Suppressor macrophage (primary cell): ENCODE measurements around the gene NRG3.

Experiments
- DNase-seq, 4 experiments: peaks; one replicate each; pipeline ENCODE4 v3.0.0-alpha.2; 2020 to 2022

Gene NRG3

DNA sequence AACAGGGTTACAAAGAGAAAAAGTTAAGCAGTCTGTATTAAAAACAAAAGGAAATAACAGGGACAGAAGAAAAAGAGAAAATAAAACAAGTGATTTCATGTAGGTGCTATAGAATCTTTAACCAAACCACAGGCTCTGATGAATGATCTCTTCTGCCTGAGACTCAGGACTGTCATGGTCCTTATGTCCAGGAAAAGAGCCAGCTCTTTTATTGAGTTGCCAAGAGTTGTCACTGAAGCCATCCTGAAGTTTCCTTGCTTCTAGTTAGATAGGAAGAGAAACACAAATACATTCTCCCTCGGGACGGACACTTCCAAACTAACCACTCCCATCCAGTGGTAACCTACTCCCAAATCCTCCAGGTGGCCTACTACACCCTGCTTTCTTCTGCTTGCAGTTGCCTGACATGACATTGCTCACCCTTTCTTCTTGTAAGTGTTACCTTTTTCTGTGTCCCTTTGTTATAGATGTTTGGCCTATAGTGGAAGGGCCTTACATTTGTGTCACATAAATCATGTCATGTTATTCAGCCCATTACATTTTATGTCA is 346.7 kb downstream of the NRG3 start:
- no peak for DNase-seq

DNA sequence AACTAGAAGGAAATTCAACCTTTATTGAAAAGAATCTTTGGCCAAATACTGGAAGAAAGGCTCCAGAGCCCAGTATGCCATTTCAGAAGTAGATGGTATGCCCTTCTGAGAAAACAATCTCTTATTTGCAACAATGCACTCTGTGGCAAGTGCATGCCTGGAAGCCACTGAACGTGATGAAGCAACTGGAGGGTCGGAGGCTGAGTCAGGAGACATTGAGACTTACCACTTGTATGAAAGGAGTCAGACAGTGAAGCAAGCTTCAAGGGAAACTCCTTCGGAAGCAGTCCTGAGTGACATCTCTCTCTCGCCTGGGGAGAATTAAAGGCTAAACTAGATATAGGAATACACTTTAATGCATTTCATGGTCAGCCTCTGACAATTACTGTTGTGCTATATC is 353.7 kb downstream of the NRG3 start:
- no peak for DNase-seq

DNA sequence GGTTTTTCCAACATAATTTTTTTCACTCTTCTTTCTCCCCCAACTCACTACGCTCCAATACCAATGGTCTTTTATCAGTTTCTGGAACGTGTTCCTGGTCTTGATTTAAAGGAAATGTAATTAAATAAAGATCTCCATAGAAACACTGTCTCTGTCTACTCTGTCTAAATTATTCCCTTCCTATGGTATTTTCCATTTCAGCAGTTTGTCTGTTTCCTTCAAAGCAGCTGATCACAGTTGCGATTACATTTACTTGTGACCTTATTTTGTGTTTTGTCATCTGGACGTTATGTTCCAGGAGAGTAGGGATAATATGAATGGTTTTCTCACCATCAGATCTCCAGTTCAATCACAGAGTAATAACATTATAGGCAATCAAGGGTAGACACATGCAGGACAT is 359.2 kb downstream of the NRG3 start:
- DNase-seq, result no peak

DNA sequence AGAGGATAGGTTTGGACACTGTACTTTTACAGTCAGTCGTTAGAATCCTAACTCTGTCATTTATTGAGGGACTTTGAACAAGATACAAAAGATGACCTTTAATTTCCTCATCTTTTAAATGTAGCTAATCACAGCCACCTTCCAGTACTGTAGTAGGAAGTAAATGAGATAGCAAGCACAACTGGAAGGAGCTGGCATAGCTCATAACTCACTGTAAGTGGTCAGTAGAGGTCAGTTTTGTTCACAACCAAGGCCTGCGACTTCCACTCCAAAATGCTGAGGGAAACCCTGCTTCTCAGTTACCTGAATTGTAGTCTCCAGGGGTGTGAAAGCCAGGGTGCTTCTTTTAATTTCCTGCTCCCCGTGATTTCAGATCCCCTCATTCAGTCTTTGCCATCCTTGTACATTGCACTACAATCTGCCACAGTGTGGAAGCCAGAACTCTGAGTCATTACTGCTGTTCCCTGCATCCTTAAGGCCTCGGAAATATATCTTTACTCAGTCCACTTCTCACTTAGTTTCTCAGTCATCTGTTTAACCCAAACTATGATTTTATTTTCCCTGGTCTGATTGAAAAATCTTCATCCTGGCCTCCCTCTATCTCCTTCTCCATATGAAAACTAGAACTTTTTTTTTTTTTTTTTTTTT is 361.2 kb downstream of the NRG3 start:
- no peak for DNase-seq

DNA sequence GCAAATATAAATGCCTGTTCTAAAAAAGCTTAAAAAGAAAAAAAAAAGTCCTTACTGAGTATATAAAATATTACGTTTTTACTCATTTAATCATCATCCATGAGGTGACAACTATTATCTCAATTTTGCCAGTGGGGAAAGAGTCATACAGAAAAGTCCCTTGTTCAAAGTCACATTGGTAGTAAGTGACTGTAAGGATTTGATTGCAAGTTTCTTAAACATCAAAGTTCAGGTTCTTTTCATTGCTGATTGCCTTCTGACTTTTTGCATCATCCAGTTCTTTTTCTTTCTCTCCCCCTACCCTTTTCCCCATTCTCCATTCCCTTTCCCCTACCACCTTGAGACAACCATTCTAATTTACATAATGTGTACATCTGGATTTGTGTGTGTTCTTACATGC is 363.3 kb downstream of the NRG3 start:
- DNase-seq, result no peak

DNA sequence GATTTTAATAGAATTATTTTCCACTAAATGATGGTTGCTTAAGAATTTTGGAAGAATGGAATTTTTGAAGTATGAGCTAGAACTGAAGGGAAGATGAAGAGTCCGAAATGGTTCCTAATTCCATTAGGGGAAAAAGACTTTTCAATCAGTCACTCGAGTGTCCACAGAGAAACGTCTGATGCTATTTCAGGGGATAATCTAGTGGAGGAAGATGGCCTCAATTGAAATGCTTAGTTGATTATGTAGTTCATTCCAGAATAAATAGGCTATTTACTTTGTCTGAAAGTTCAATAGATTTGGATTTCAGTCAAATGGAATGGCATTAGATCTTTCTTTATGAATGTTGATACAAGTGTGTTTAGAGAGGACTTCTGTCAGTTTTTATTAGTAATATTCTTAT is 365.4 kb downstream of the NRG3 start:
- DNase-seq, result no peak

DNA sequence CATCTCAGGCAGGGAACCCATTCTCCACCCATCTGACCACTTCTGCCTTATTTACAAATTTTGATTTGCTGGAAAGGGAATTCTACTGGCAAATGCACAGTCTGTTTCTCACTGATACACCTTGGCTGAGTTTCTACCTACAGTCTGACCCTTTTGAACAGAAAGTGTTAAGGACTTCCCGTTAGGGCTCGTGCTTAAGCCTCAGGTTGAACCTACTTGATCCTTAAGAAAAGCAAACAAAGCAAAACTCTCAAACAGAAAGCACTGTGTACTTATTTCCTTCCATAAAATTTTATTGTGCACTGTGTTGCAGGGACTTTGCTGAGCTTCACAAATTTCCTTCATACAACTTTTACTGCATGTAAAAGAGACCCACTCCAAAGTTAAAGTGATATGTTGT is 367.8 kb downstream of the NRG3 start:
- DNase-seq, result no peak

DNA sequence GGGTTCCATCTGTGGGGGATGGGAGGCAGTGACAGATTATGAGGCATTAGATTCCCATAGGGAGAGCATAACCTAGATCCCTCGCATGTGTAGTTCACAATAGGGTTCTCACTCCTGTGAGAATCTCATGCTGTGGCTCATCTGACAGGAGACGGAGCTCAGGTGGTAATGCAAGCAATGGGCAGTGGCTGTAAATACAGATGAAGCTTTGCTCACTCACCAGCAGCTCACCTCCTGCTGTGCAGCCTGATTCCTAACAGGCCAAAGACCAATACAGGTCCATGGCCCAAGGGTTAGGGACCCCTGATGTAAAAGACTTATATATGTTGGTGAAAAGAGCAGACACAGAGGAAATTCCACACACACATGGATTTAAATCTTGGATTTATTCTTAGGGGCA is 370.2 kb downstream of the NRG3 start:
- DNase-seq, result no peak

DNA sequence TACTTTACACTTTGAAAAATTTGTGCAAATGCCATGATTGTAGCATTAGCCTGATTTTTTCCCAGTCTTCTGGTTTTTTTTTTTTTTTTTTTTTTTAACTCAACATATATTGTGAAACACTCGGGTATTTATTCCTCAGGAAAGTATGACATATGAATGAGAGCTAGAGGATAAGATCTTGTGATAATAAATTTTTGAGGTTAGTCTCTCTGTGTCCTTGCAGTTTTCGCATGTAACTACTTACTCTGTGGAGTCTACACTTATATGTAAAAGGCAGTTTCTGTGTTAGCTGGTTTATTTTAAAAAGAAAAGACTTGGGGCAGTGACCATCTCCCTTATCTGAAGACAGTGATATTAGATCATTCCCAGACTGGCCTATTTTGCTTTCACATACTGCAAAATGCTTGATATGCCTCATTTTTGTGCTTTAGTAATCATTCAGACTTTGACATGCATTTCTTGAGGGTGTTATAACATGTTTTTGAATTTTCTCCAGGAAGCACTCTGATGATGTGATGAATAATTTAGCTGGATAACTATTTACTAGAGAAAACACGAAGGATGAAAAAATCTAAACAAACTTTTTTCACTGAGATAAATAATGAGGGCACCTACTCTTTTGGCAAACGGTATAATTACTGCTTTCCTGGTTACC is 371.0 kb downstream of the NRG3 start:
- no peak for DNase-seq

DNA sequence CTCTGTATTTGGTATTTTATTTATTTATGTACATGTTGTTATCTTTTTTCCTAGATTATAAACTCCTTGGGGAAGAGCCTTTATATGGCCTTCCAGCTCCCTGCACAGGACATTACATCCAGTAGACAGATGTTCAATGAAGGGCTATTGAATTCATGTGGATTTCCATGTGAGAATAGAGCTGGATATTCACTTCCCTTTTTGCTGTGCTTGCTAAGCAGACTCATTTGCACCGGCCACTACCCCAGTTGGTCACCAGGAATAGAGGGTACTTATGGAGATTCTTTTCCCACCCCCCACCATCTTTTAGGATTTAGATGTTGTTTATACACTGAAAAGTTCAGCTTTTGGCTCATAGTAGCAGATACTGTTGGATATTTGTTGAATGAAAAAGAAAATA is 374.1 kb downstream of the NRG3 start:
- DNase-seq, result no peak

DNA sequence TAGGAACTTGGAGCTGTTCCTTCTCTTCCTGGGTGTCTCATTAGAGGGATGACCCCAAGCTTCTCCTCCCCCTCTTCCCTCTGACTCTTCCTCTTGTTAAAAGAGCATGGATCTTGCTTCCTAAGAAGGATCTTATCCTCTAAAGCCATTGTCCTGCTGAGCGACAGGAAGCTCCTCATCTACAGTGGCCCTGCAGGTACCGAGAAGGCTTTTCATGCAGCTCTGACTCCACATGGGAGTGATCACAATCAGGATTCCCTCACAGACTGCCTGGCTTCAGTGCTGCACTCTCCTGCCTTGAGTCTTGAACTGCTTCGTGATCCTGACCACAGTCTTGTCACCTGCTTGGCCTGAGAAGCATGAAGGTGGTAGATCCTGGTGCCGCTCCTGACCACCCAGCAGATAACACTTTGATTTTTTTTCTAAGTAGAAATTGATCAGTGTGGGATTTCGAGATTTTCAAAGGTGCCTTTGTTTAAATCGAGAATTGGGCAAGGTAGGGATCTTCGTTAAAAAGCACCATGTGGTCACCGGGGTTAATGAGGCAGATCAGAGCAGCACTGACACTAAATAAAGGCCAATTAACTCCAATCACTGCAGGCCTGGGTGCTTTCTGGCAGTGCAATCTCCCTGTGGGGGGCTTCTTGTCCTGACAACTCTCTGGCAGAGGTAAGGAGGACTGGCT is 376.4 kb downstream of the NRG3 start:
- DNase-seq, result no peak

DNA sequence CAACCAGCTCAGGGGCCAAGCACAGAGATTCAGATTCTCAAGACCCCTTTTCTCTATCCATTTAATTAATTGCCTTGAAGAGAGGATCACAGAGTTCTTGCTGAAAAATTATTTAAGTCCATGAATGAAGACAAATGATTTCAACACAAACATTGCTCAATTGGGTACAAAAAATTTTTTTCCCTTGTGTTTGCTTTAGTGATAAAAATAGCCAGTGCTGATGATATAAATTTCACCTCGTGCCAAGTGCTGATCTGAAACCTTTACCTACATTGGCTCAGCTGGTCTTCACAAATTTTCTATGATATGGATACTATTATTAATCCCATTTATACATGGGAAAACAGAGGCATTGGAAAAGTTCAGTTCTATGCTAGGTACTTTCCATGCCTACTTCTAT is 377.1 kb downstream of the NRG3 start:
- no peak for DNase-seq

DNA sequence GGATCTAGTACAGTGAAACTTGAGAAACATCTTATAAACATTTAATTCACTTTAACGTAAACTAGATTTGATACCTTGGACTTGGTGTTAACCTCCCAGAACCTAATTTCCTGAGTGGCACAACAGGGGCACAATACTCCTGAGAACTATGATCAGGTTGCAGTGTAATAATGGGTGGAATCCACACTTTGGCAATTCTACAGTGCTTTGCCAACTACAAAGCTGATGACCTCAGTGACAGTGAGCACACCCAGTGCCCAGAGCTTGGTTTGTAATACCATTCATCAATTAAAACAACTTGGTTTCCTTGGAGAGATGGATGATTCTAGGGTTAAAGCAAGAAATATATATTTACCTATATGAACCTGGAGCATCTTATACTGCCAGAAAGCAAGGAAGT is 379.2 kb downstream of the NRG3 start:
- DNase-seq, result no peak

DNA sequence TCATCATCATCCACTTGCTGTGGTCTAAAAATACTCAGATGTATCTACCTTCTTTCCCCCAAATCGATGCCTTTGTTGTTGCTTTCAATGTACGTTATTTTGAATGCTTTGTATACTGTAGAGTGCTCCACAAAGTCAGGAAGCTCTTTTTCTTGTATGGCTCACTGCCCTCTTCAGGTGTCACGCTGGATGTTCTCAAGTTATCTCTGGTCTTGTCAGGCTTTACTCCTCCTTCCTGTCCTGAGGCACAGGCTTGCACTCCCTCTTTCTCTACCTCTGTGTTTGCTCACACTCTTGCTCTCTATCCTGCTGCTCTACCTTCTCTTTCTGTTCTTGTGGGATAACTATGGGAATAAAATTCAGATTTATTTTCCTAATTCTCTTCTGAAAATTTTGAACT is 381.3 kb downstream of the NRG3 start:
- DNase-seq, result no peak

DNA sequence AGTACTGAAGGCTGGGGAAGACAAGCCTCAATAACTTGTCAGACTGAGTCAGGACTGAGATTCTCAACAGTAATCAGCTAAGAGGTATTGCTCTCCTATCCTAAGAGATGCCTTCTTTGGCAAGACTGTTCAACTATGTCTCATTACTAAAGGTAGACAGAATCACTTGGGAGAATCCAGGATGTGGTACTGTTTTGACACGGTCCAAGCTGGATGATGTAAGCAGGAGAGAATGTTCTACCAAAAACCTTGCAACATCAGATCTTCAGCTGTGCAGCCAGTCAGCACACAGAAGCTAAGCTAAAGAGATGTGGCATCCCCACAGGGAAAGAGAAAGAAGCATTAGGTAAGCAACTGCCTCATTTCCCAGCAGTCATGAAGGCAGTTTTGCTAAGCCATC is 391.4 kb downstream of the NRG3 start:
- no peak for DNase-seq

DNA sequence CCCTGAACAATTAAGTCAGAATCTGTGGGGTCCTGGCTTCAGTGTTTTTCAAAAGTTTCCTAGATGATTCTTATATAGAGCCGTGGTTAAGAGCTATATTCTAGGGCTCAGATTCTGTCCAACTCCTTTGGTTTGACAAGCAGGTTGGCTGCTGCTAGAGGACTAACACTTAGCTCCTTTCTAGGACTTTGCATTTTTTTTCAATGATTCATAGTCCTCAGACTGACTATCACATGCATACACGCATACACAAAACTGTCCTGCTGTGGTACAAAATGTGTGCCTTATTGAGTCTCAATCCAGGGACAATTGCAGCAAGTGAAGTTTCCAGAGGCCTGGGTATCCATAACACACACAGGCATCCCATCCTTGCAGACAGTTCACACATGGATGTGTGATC is 392.0 kb downstream of the NRG3 start:
- DNase-seq, result no peak

DNA sequence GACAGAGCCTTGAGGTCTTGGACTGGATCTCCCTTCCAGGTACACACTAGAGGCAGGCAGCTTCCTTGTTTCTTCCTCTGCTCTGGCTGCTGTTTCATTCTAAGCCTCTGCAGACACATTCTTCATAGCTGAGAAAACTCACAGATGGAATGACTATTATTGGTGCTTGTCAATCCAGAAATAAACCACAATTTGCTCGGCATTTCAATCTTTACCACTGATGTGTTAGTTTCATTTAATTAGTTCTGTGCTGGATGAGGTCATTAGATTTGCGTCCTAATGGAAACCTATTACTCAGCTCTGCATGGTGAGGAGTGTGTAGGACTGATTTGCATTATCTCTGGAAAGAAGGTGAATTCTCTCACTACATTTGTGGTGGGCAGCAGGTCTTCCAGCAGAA is 392.5 kb downstream of the NRG3 start:
- no peak for DNase-seq

DNA sequence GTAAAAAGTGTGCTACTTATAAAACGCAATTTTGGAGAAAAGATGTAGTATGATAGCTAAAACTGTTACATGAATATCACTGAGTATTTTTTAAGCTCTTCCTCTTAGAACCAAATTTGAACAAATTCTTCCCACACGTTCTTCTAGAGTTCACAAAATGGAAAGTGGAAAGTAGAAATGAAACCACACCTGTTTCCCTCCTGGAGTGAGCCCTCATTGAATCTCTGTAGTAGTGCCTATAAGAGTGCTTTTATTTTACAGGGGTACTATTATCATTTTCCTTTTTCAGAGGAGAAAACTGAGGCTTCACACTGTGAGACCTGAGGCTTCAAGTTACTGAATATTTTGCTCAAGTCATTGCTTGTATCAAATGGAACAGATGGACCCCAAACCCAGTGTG is 393.0 kb downstream of the NRG3 start:
- no peak for DNase-seq

DNA sequence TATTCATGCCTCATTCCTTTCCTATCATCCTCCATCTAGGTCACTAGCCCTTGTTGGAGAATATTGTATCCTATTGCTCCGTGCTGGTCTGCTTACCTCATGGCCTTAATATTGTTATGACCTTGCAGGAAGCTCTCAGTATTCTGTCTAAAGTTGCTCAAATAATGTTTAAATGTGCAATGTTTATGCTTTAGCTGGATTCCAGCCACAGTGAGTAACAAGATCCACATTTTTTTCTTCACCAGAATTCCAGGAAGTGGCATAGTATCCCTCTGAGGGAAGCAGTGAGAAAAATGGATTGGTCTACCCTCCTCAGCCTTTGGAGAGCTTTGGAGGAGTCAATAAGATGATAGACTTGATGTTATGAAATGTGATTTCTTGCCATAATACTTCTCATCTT is 402.6 kb downstream of the NRG3 start:
- DNase-seq, result no peak

DNA sequence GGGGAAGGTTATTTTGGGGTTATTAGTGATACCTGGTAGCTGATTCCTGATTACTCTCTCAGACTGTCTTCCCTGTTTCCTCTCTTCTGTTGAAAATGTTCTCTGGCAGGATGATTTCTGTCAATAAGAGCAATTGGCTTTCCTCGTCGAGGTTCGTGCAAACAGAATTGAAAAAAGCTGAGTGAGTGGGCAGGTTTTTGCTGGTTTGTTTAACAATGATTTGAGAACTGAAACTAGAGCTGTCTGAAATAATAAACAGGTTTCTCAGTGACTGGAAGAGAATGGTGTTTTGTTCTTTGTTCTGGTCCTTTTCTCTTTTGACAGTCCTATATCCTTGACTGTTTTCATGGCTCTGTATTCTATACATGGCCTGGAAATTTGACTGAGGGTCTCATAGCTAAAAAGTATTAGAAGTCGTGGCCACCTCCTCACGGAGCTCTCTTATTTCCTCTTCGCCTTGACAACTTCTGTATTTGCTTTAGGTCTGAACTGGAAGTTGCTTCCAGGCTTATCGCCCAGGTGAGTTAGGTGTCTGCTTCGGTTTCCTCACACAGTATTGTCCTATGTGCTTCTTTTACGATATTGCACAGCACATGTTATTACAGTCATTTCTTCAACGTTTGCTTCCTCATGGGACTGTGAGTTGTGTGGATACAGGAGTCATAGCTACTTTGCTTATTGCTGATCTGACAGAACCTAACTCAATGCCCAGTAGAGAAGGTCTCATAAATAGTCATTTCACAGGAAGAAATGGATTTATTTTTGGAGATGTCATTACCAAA is 403.6 kb downstream of the NRG3 start:
- no peak for DNase-seq

DNA sequence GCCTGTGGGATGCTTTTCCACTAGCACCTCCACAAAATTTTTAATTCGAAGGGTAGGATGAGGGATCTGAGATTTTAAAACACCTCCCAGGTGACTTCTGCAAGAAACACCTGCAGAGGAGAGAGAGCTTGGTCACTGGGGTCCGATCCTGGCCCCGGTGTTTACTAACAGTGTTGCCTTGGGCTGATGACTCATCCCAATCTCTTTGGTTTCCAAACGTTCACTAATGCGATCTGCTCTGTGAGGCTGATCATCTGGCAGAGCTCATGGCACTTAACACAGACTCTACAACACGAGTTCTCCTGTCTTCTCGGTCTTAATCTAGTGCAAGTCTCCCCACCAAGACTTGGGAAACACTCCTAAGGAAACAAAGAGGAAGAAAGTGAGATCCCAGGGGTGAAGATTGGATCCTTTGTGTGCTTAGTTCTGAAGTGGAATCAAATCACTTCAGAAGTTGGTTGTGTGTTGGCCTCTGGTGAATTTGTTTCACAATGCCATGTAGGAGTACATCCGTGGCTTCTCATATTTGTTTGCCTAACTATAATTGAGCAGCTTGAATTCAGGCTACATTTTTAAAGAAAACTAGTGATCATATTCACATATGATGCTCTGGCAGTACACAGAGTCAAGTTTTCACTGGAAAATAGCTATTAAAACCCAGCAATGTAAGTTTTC is 407.9 kb downstream of the NRG3 start:
- DNase-seq, result no peak

DNA sequence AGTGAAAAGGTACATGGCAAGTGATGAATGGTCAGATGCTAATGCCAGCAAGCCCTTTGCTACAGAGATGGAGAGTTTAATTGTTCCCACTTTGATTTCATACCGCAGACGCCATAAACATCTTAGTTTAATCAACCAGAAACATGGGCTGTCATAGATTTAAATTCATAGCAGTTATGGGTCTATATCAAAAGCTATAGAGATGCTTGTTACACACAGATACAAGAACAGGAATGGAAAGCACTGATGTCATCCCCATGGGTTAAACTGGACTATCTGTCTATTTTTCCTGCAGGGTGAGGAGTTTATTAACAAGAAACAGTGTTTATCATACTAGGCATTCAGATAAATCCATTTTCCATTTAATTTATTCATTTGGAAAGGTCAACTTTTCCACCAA is 409.2 kb downstream of the NRG3 start:
- no peak for DNase-seq

DNA sequence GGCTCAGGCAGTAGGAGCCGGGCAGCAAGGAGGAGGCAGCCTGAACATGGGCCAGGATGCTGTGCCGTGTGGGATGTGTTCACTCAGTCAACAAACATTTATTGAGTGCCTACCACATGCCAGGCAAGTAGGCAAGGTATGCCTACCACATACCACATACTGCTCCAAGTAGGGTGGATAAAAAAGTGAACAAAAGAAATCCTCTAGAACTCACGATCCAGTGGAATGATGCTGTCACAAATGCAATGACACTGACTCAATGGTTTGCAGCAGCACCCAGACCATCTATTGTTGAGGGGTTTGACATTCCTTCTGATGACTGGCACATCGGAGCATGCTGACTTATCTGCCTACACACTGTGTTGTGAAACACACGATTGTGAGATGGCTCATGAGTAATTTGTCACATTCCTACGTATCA is 413.5 kb downstream of the NRG3 start:
- no peak for DNase-seq
